ENCODE measurements around the gene TLL2. TPM values are rescaled to one million over a fixed set of nuclear protein-coding genes. Genes with fewer than 3 reads are reported as not detected.

TLL2 gene
- total and polyA plus RNA-seq, 2 of the 4 experiments (the other 2 are of a cell fraction) = under 0.01 to 0.05 TPM

- in situ Hi-C loops (cut with MboI; ENCODE audit: low sequenced_read_pairs) = no loop called here
- Histone ChIP-seq H4K8ac (ENCODE audit: low read depth in 2 of 2, low read length in 2 of 2) (no peak overlapping the region), H3K9me3 (ENCODE audit: control insufficient read depth, insufficient read depth, low read length) (no peaks in the 10 kb centered on the region), H4K5ac (ENCODE audit: low read depth, low read length) (no peak overlapping the region), H2BK20ac (ENCODE audit: low read depth, low read length) (no peak overlapping the region), H3K27ac (ENCODE audit: insufficient read depth, low read length) (no peak overlapping the region), H3K56ac (ENCODE audit: extremely low read depth, insufficient read depth, low read length) (no peak overlapping the region), H4K91ac (ENCODE audit: insufficient read depth, low read depth, low read length) (no peak overlapping the region), H2BK15ac (ENCODE audit: low read depth, low read length) (no peak overlapping the region), H2AK5ac (ENCODE audit: low read depth, low read length) (no peak overlapping the region), H3K23ac (ENCODE audit: low read depth, low read length) (no peak overlapping the region), H3K14ac (replicated peaks; ENCODE audit: low read depth, low read length) (no peak overlapping the region), H3K27me3 (ENCODE audit: control insufficient read depth, insufficient read depth, low read length) (peaks cover 2% of the 10 kb centered on the region), H3K36me3 (ENCODE audit: control insufficient read depth, insufficient read depth, low read length) (no peaks in the 10 kb centered on the region), H2BK5ac (ENCODE audit: low read depth, low read length, poor library complexity, severe bottlenecking) (no peak overlapping the region), H2AFZ (replicated peaks; ENCODE audit: low read length, poor library complexity) (no peak overlapping the region), H3K9ac (ENCODE audit: low read depth, low read length) (no peak overlapping the region), H2AK9ac (replicated peaks; ENCODE audit: low read depth, low read length, poor library complexity) (no peak overlapping the region), H3K4me3 (ENCODE audit: insufficient read depth, low read depth, low read length) (no peak overlapping the region), H3K18ac (ENCODE audit: low read depth, low read length) (no peak overlapping the region), H3K9me1 (ENCODE audit: insufficient read depth, low read length) (no peaks in the 10 kb centered on the region), H3K4me1 (ENCODE audit: control insufficient read depth, insufficient read depth, low read length) (no peaks in the 10 kb centered on the region), H3K4me2 (ENCODE audit: low read depth, low read length) (no peak overlapping the region), H3K79me1 (ENCODE audit: low read depth in 1 of 2, low read length in 2 of 2) (no peaks in the 10 kb centered on the region), H2BK120ac (ENCODE audit: low read depth, low read length) (no peak overlapping the region), H4K20me1 (ENCODE audit: insufficient read depth, low read length) (no peaks in the 10 kb centered on the region), H3K4ac (ENCODE audit: low read depth, low read length) (no peak overlapping the region)
- ChIA-PET POLR2A (ENCODE audit: unreplicated experiment) (no interaction called here), CTCF (no interaction called here)
- ATAC-seq (ENCODE audit: low read depth) (no peak), DNase-seq (no peak)
- TF ChIP-seq RAD21 (IDR thresholded peaks at IDR 0.05; ENCODE audit: low read length) (no peak), RFX5 (IDR thresholded peaks at IDR 0.05; ENCODE audit: low read depth, low read length) (no peak), CHD1 (IDR thresholded peaks at IDR 0.05; ENCODE audit: low read depth, low read length) (no peak), POLR2A (IDR thresholded peaks at IDR 0.05; ENCODE audit: low read depth, low read length) (no peak), ELK1 (IDR thresholded peaks at IDR 0.05; ENCODE audit: borderline replicate concordance, low read depth, low read length) (no peak), MAZ (IDR thresholded peaks at IDR 0.05; ENCODE audit: borderline replicate concordance, low read depth, low read length) (no peak), CEBPB (IDR thresholded peaks at IDR 0.05; ENCODE audit: low read depth, low read length) (no peak), USF2 (IDR thresholded peaks at IDR 0.05; ENCODE audit: low read depth, low read length) (no peak), MXI1 (IDR thresholded peaks at IDR 0.05; ENCODE audit: borderline replicate concordance, low read depth, low read length) (no peak), FOS (IDR thresholded peaks at IDR 0.05; ENCODE audit: low read depth, low read length) (no peak), BHLHE40 (IDR thresholded peaks at IDR 0.05; ENCODE audit: low read depth, low read length) (no peak), SMC3 (IDR thresholded peaks at IDR 0.05; ENCODE audit: low read depth, low read length) (no peak), NFE2L2 (IDR thresholded peaks at IDR 0.05; ENCODE audit: low read depth, low read length) (no peak), CTCF (conservative IDR thresholded peaks at IDR 0.05; ENCODE audit: low read depth, low read length) (no peak), RCOR1 (IDR thresholded peaks at IDR 0.05; ENCODE audit: insufficient replicate concordance, low read length) (no peak)
- no CpG with 5 or more reads among the region's 4 CpGs for WGBS, 2 experiments (ENCODE audit: extremely low coverage in 2 of 2, insufficient read length in 1 of 2)
- no TSS peak for BruUV-seq (replicated peaks)
- dilution Hi-C loops (cut with HindIII; ENCODE audit: low sequenced_read_pairs, unreplicated experiment) = no loop called here
- intact Hi-C loops (cut with micrococcal nuclease) = no loop called here
These were observed 19.0 kb downstream of the TLL2 start for GRCh38 chr10:96494694-96495093.
